GM21526 (cell line): Measurements from ENCODE around the gene RAB8B.
A peak's percentile ranks its signal among the peaks of the same experiment; 100 is the strongest.
"Not testable (repeated sequence)": the region's sequence is repeated elsewhere in the genome, so short reads cannot be mapped to it uniquely, and the experiment has no call there.

ENCODE experiments used
- ATAC-seq: cut with Tn5 transposase; IDR thresholded peaks from one replicate; pipeline ENCODE4 v1.9.1; 2021; ENCODE audit warnings: moderate library complexity; ENCODE audit not compliant: unreplicated experiment, low FRiP score

RAB8B gene

GRCh38 chr15:63203451-63204090 lies 14.2 kb downstream of the RAB8B start:
- no peak for ATAC-seq

- ATAC-seq, result no peak
These were observed 16.7 kb downstream of the RAB8B start for GRCh38 chr15:63206079-63206478.

- not testable (repeated sequence) for ATAC-seq
These were observed 19.4 kb downstream of the RAB8B start for GRCh38 chr15:63208824-63209223.

- ATAC-seq, result no peak
These were observed 21.0 kb downstream of the RAB8B start for GRCh38 chr15:63210151-63211091.

GRCh38 chr15:63211092-63211490 lies 21.7 kb downstream of the RAB8B start:
- no peak for ATAC-seq

GRCh38 chr15:63211549-63211948 lies 22.1 kb downstream of the RAB8B start:
- ATAC-seq, result no peak

GRCh38 chr15:63212050-63213004 lies 22.9 kb downstream of the RAB8B start:
- peak; percentile 41 for ATAC-seq

- no peak for ATAC-seq
These were observed 28.8 kb downstream of the RAB8B start for GRCh38 chr15:63218100-63218808.

GRCh38 chr15:63219196-63219710 lies 29.8 kb downstream of the RAB8B start:
- ATAC-seq, result no peak

GRCh38 chr15:63221346-63221745 lies 31.9 kb downstream of the RAB8B start:
- no peak for ATAC-seq

- no peak for ATAC-seq
These were observed 34.1 kb downstream of the RAB8B start for GRCh38 chr15:63223463-63223862.

- ATAC-seq, result no peak
These were observed 36.0 kb downstream of the RAB8B start for GRCh38 chr15:63225381-63225780.

- no peak for ATAC-seq
These were observed 36.9 kb downstream of the RAB8B start for GRCh38 chr15:63226155-63226883.

GRCh38 chr15:63226966-63227401 lies 37.6 kb downstream of the RAB8B start:
- ATAC-seq, result no peak

- ATAC-seq, result no peak
These were observed 38.3 kb downstream of the RAB8B start for GRCh38 chr15:63227689-63228088.

GRCh38 chr15:63231206-63231605 lies 41.8 kb downstream of the RAB8B start:
- no peak for ATAC-seq

GRCh38 chr15:63231706-63232105 lies 42.3 kb downstream of the RAB8B start:
- ATAC-seq, result no peak

GRCh38 chr15:63232405-63232804 lies 43.0 kb downstream of the RAB8B start:
- no peak for ATAC-seq

- ATAC-seq, result no peak
These were observed 43.5 kb downstream of the RAB8B start for GRCh38 chr15:63232943-63233342.
